GM21529 (cell line): Measurements from ENCODE around the gene CATSPER4.

ENCODE experiments used
- ATAC-seq: cut with Tn5 transposase; IDR thresholded peaks from one replicate; pipeline ENCODE4 v1.9.1; 2021; ENCODE audit not compliant: unreplicated experiment

Gene CATSPER4

GRCh38 chr1:26234644-26235370 is 44.4 kb downstream of the CATSPER4 start:
- no peak for ATAC-seq

GRCh38 chr1:26237230-26237966 is 47.0 kb downstream of the CATSPER4 start:
- ATAC-seq = no peak

DNA sequence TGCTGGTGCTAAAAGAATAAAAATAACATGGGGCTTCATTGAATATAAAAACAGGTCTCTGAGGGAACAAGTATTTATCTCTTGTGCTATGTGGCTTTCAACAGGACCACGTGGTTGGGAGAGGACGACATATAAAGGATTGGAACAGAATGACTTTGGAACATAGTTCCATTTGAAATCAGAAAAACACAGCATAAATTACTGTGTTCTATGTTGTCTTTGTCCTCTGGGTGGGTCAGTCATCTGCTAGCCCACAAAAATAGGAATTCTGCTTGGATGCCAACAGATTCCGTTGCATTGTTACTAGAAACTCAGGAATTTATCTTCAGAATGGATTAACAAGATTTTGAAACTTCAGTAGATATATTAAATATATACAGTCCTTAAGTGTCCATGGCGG is 49.5 kb downstream of the CATSPER4 start:
- ATAC-seq = no peak
